Measurements from ENCODE around the gene WWOX. TPM values are rescaled to one million over a fixed set of nuclear protein-coding genes. Genes with fewer than 3 reads are reported as not detected.

WWOX gene
- polyA plus RNA-seq, 1 donor from 2014 or later = 25.6 TPM

DNA sequence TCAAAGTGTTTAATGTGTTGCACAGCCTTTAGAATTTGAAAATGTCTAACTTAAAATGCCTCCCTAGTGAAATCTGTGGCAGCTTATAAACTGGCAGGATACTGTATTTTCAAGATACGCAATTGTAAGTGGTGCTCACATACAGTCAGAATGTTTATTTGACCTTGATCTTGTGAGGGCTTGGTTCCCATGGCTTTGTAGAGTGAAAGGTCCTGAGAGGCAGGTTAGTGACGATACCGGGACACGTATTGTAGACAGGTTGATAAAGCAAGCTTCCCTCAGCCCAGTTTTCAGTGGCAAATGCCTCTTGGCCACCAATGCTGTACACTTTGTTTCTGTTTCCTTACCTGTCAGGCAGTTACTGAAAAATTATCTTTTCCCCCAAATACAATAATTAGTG is 1074.5 kb downstream of the WWOX start:
- no peaks in the 10 kb centered on the region for H3F3A ChIP-seq (ENCODE audit: insufficient read depth, low read length, poor library complexity, severe bottlenecking)
- H2AFZ ChIP-seq (ENCODE audit: low read depth, low read length) = no peak overlapping the region
- H3K9me2 ChIP-seq (ENCODE audit: insufficient read depth, low read length) = no peaks in the 10 kb centered on the region
- H3K4me2 ChIP-seq (ENCODE audit: low read length) = no peak overlapping the region
- H3K27me3 ChIP-seq (ENCODE audit: insufficient read depth, low read depth, low read length) = no peaks in the 10 kb centered on the region
- H3K9ac ChIP-seq (ENCODE audit: low read length) = no peak overlapping the region
- no peaks in the 10 kb centered on the region for H3K79me2 ChIP-seq (replicated peaks; ENCODE audit: insufficient read depth, low read length)
- no peaks in the 10 kb centered on the region for H4K20me1 ChIP-seq (ENCODE audit: insufficient read depth)
- TF ChIP-seq EP300 (conservative IDR thresholded peaks at IDR 0.05; ENCODE audit: poor library complexity, severe bottlenecking) (no peak), MXI1 (conservative IDR thresholded peaks at IDR 0.05; ENCODE audit: poor library complexity, severe bottlenecking) (no peak), POLR2AphosphoS5 (IDR thresholded peaks at IDR 0.05) (no peak), TAF1 (IDR thresholded peaks at IDR 0.05; ENCODE audit: low read depth) (no peak)
- TF ChIP-seq, protein P1, sequence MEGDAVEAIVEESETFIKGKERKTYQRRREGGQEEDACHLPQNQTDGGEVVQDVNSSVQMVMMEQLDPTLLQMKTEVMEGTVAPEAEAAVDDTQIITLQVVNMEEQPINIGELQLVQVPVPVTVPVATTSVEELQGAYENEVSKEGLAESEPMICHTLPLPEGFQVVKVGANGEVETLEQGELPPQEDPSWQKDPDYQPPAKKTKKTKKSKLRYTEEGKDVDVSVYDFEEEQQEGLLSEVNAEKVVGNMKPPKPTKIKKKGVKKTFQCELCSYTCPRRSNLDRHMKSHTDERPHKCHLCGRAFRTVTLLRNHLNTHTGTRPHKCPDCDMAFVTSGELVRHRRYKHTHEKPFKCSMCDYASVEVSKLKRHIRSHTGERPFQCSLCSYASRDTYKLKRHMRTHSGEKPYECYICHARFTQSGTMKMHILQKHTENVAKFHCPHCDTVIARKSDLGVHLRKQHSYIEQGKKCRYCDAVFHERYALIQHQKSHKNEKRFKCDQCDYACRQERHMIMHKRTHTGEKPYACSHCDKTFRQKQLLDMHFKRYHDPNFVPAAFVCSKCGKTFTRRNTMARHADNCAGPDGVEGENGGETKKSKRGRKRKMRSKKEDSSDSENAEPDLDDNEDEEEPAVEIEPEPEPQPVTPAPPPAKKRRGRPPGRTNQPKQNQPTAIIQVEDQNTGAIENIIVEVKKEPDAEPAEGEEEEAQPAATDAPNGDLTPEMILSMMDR (IDR thresholded peaks at IDR 0.05; ENCODE audit: poor library complexity, severe bottlenecking) = no peak
- H3K9me3 ChIP-seq (ENCODE audit: low read length) = peaks cover 3% of the 10 kb centered on the region
- no peak overlapping the region for H3K4me3 ChIP-seq (ENCODE audit: low read length)
- no peaks in the 10 kb centered on the region for H3K36me3 ChIP-seq (ENCODE audit: insufficient read depth, low read length)
- H3K27ac ChIP-seq (ENCODE audit: low read length) = no peak overlapping the region

DNA sequence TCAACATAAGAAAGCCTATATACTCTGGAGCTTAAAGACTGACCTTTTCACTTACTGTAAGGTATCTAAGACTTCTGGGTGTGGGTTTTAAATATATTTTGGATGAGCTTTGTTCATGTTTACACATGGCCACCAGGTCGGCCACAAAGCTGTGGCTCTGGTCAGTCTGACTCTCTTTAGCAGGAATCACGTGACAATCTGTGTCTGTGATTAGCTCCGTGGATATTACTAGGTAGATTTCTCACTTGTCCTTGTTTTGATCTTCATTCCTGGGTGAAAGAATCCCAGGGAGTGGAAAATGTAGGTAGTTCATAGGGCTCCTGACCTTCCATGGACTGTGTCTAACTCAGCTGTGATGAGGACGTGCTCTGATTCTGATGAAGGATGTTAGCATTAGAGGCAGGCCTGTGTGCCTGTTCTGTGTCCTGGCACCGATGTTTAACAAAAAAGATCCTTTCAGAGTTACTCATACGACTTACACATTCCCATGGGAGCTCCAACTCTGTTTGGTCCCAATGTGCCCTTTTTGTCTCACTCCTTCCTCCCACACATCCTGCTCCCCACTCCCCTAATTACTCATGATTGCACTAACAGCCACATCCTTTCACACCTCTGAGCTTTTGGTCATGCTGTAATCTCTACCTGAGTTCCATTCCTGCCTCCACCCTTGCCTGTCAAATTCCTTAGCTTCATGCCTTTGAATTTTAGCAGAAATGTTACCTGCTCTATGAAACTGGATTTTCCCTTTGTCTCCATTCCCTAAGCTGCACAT is 1076.0 kb downstream of the WWOX start:
- TF ChIP-seq RAD21 (conservative IDR thresholded peaks at IDR 0.05) (no peak), POLR2AphosphoS5 (IDR thresholded peaks at IDR 0.05) (no peak), MXI1 (conservative IDR thresholded peaks at IDR 0.05; ENCODE audit: poor library complexity, severe bottlenecking) (no peak), EZH2 (IDR thresholded peaks at IDR 0.05; ENCODE audit: borderline replicate concordance, insufficient read depth, low read length, poor library complexity, severe bottlenecking) (no peak), EP300 (conservative IDR thresholded peaks at IDR 0.05; ENCODE audit: poor library complexity, severe bottlenecking) (no peak), SMC3 (conservative IDR thresholded peaks at IDR 0.05; ENCODE audit: poor library complexity) (no peak), TAF1 (IDR thresholded peaks at IDR 0.05; ENCODE audit: low read depth) (no peak)
- TF ChIP-seq, protein P1 (IDR thresholded peaks at IDR 0.05; ENCODE audit: poor library complexity, severe bottlenecking) = no peak
- TF ChIP-seq, protein P2, sequence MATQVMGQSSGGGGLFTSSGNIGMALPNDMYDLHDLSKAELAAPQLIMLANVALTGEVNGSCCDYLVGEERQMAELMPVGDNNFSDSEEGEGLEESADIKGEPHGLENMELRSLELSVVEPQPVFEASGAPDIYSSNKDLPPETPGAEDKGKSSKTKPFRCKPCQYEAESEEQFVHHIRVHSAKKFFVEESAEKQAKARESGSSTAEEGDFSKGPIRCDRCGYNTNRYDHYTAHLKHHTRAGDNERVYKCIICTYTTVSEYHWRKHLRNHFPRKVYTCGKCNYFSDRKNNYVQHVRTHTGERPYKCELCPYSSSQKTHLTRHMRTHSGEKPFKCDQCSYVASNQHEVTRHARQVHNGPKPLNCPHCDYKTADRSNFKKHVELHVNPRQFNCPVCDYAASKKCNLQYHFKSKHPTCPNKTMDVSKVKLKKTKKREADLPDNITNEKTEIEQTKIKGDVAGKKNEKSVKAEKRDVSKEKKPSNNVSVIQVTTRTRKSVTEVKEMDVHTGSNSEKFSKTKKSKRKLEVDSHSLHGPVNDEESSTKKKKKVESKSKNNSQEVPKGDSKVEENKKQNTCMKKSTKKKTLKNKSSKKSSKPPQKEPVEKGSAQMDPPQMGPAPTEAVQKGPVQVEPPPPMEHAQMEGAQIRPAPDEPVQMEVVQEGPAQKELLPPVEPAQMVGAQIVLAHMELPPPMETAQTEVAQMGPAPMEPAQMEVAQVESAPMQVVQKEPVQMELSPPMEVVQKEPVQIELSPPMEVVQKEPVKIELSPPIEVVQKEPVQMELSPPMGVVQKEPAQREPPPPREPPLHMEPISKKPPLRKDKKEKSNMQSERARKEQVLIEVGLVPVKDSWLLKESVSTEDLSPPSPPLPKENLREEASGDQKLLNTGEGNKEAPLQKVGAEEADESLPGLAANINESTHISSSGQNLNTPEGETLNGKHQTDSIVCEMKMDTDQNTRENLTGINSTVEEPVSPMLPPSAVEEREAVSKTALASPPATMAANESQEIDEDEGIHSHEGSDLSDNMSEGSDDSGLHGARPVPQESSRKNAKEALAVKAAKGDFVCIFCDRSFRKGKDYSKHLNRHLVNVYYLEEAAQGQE (IDR thresholded peaks at IDR 0.05; ENCODE audit: borderline replicate concordance) = no peak
- Histone ChIP-seq H2AFZ (ENCODE audit: low read depth, low read length) (no peak overlapping the region), H3K27ac (ENCODE audit: low read length) (no peak overlapping the region), H3K4me3 (ENCODE audit: low read length) (no peak overlapping the region), H3K9me3 (ENCODE audit: low read length) (peaks cover 3% of the 10 kb centered on the region), H4K20me1 (ENCODE audit: insufficient read depth) (no peaks in the 10 kb centered on the region), H3K9ac (ENCODE audit: low read length) (no peak overlapping the region), H3K4me2 (ENCODE audit: low read length) (no peak overlapping the region), H3K36me3 (ENCODE audit: insufficient read depth, low read length) (no peaks in the 10 kb centered on the region), H3K9me2 (ENCODE audit: insufficient read depth, low read length) (no peaks in the 10 kb centered on the region), H3K79me2 (replicated peaks; ENCODE audit: insufficient read depth, low read length) (no peaks in the 10 kb centered on the region), H3F3A (ENCODE audit: insufficient read depth, low read length, poor library complexity, severe bottlenecking) (no peaks in the 10 kb centered on the region), H3K27me3 (ENCODE audit: insufficient read depth, low read depth, low read length) (no peaks in the 10 kb centered on the region)

Measured in neural cell (in vitro differentiated cells).